Panc1 (cell line): ENCODE measurements around the gene ZNF76. TPM values are rescaled to one million over a fixed set of nuclear protein-coding genes. Genes with fewer than 3 reads are reported as not detected.

Experiments
- ATAC-seq: fragments of 200-7000 bp; cut with Tn5 transposase; 2 replicates; pipeline ENCODE4 v1.9.1; 2020; ENCODE audit warnings: mild to moderate bottlenecking, moderate library complexity
- BruUV-seq: library from RNA; stranded (reverse); fragments of 400-500 nt; replicated peaks from 2 replicates; lab custom pipeline; 2021; lab: Mats Ljungman, UMichigan
- CTCF ChIA-PET: fragments of 300-600 bp; sonication (Branson Sonifier 250); formaldehyde crosslinking; loops from one replicate; lab custom pipeline; 2022; ENCODE audit warnings: antibody characterized with exemption; lab: Charles Lee
- POLR2A ChIA-PET: fragments of 300-600 bp; sonication (Branson Sonifier 250); formaldehyde crosslinking; loops from one replicate; lab custom pipeline; 2022; ENCODE audit warnings: antibody characterized with exemption; lab: Charles Lee
- DNase-seq: peaks from one replicate; pipeline ENCODE4 v3.0.0-alpha.2; 2010; ENCODE audit warnings: low read depth, low spot score
- H3K27ac ChIP-seq: 2 replicates; pipeline ENCODE4 v1.5.1; 2011; ENCODE audit warnings: mild to moderate bottlenecking, low read length, inconsistent platforms
- H3K27me3 ChIP-seq: fragments of 200-500 bp; sonication (Bioruptor generic); 2 replicates; pipeline ENCODE4 v1.6.0; 2014; ENCODE audit warnings: low read length, inconsistent platforms; ENCODE audit not compliant: control insufficient read depth, insufficient read depth
- H3K36me3 ChIP-seq: fragments of 200-500 bp; sonication (Bioruptor generic); 2 replicates; pipeline ENCODE4 v1.5.1; 2014; ENCODE audit warnings: inconsistent platforms, mild to moderate bottlenecking, low read length, moderate library complexity; ENCODE audit not compliant: control insufficient read depth, insufficient read depth
- H3K4me1 ChIP-seq: 2 replicates; pipeline ENCODE4 v1.5.1; 2011; ENCODE audit warnings: inconsistent platforms, mild to moderate bottlenecking, low read length, moderate library complexity; ENCODE audit not compliant: control insufficient read depth, insufficient read depth
- H3K4me3 ChIP-seq, 2 experiments: 2 replicates each; pipeline ENCODE4 v1.5.1; 2011 to 2012; ENCODE audit warnings: low read depth in 2 of 2, low read length in 2 of 2, mild to moderate bottlenecking in 2 of 2, inconsistent platforms in 1 of 2, moderate library complexity in 1 of 2
- H3K9me3 ChIP-seq: fragments of 200-500 bp; sonication (Bioruptor generic); 2 replicates; pipeline ENCODE4 v1.5.1; 2014; ENCODE audit warnings: low read depth, mild to moderate bottlenecking, inconsistent platforms, low read length, moderate library complexity; ENCODE audit not compliant: control insufficient read depth, insufficient read depth
- POLR2AphosphoS5 ChIP-seq: IDR thresholded peaks from 2 replicates; pipeline ENCODE4 v1.6.1; 2012; ENCODE audit warnings: mild to moderate bottlenecking, low read depth, low read length, moderate library complexity
- SIN3A ChIP-seq: IDR thresholded peaks from 2 replicates; pipeline ENCODE4 v1.6.1; 2012; ENCODE audit warnings: low read depth, mild to moderate bottlenecking, low read length, moderate library complexity, borderline replicate concordance; ENCODE audit not compliant: insufficient read depth
- TCF7L2 ChIP-seq: IDR thresholded peaks from 2 replicates; pipeline ENCODE4 v1.6.1; 2011; ENCODE audit warnings: mild to moderate bottlenecking, low read depth, low read length, inconsistent platforms
- in situ Hi-C: cut with HindIII; loops from 2 replicates; pipeline ENCODE4 v1.10.0; 2016; ENCODE audit warnings: low sequenced_read_pairs, low pct_unique_long_range_greater_than_20kb
- intact Hi-C: fragments of 100-400 bp; cut with micrococcal nuclease; formaldehyde crosslinking; loops from one replicate; pipeline ENCODE4 v1.10.0; 2022; ENCODE audit not compliant: unreplicated experiment
- total RNA-seq: library from RNA; stranded (reverse); gene quantifications from one replicate; pipeline ENCODE4 v1.2.1, GENCODE V29; 2021; ENCODE audit not compliant: unreplicated experiment
- TF ChIP-seq, protein P1 (sequence below): fragments of 450-650 bp; IDR thresholded peaks from 2 replicates; pipeline ENCODE4 v1.5.1; 2017; ENCODE audit warnings: mild to moderate bottlenecking
- TF ChIP-seq, protein P2 (sequence below), 2 experiments: IDR thresholded peaks; 2 replicates each; pipeline ENCODE4 v1.6.1; 2011 to 2012; ENCODE audit warnings: low read depth in 2 of 2, control low read depth in 1 of 2, low read length in 1 of 2, mild to moderate bottlenecking in 1 of 2, moderate library complexity in 1 of 2; ENCODE audit not compliant: insufficient read depth in 1 of 2

The ZNF76 gene
- total RNA-seq, 1 experiment from 2014 or later, result 41.5 TPM

DNA sequence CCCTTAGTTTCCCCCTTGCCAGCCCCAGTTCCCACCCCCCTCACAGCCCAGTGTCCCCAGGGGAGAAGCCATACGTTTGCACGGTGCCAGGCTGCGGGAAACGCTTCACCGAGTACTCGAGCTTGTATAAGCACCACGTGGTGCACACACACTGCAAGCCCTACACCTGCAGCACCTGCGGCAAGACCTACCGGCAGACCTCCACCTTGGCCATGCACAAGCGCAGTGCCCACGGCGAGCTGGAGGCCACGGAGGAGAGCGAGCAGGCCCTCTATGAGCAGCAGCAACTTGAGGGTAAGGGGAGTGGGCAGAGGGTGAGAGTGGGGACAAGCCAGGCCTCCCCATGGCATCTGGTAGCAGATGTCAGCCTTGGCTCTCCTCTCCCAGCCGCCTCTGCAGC lies 33.0 kb downstream of the ZNF76 start:
- BruUV-seq, result no TSS peak
- in situ Hi-C loops, result no loop called here
- no peaks in the 10 kb centered on the region for H3K4me1 ChIP-seq
- no peak for ATAC-seq
- ChIA-PET POLR2A (no interaction called here), CTCF (interaction anchor here (0.6 to 1.1 kb wide), 3 partner anchors 33 to 291 kb away, joined by 3 to 7 read pairs (median 3); partner anchors contain the start of gene ZNF76)
- no peaks in the 10 kb centered on the region for H3K9me3 ChIP-seq
- TF ChIP-seq TCF7L2 (no peak), POLR2AphosphoS5 (no peak), SIN3A (no peak)
- TF ChIP-seq, protein P1, sequence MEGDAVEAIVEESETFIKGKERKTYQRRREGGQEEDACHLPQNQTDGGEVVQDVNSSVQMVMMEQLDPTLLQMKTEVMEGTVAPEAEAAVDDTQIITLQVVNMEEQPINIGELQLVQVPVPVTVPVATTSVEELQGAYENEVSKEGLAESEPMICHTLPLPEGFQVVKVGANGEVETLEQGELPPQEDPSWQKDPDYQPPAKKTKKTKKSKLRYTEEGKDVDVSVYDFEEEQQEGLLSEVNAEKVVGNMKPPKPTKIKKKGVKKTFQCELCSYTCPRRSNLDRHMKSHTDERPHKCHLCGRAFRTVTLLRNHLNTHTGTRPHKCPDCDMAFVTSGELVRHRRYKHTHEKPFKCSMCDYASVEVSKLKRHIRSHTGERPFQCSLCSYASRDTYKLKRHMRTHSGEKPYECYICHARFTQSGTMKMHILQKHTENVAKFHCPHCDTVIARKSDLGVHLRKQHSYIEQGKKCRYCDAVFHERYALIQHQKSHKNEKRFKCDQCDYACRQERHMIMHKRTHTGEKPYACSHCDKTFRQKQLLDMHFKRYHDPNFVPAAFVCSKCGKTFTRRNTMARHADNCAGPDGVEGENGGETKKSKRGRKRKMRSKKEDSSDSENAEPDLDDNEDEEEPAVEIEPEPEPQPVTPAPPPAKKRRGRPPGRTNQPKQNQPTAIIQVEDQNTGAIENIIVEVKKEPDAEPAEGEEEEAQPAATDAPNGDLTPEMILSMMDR, result no peak
- TF ChIP-seq, protein P2, sequence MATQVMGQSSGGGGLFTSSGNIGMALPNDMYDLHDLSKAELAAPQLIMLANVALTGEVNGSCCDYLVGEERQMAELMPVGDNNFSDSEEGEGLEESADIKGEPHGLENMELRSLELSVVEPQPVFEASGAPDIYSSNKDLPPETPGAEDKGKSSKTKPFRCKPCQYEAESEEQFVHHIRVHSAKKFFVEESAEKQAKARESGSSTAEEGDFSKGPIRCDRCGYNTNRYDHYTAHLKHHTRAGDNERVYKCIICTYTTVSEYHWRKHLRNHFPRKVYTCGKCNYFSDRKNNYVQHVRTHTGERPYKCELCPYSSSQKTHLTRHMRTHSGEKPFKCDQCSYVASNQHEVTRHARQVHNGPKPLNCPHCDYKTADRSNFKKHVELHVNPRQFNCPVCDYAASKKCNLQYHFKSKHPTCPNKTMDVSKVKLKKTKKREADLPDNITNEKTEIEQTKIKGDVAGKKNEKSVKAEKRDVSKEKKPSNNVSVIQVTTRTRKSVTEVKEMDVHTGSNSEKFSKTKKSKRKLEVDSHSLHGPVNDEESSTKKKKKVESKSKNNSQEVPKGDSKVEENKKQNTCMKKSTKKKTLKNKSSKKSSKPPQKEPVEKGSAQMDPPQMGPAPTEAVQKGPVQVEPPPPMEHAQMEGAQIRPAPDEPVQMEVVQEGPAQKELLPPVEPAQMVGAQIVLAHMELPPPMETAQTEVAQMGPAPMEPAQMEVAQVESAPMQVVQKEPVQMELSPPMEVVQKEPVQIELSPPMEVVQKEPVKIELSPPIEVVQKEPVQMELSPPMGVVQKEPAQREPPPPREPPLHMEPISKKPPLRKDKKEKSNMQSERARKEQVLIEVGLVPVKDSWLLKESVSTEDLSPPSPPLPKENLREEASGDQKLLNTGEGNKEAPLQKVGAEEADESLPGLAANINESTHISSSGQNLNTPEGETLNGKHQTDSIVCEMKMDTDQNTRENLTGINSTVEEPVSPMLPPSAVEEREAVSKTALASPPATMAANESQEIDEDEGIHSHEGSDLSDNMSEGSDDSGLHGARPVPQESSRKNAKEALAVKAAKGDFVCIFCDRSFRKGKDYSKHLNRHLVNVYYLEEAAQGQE (IDR thresholded peaks at IDR 0.05; ENCODE audit: insufficient read depth in 1 of 2, low read depth in 2 of 2, low read length in 1 of 2), result no peak
- H3K27ac ChIP-seq, result no peak overlapping the region
- no peaks in the 10 kb centered on the region for H3K27me3 ChIP-seq
- H3K4me3 ChIP-seq, result no peak overlapping the region
- intact Hi-C loops, result no loop called here
- peaks cover 3% of the 10 kb centered on the region; the same call in 1 of the 2 replicates for H3K36me3 ChIP-seq
- DNase-seq, result no peak

DNA sequence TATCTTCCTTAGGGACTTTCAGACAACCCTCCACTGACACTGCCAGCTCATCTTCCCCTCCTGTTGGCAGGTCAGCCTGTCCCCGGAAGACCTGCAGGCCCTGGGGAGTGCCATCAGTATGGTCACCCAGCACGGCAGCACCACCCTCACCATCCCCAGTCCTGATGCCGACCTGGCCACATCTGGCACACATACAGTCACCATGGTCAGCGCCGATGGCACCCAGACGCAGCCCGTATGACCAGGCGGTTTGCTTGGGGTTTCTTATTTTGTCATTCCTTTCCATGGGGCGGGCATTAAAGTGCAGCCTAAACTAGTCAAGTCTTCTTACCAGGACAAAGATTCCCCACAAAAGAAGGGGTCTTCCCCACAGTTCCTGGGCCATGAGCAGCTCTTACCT lies 34.1 kb downstream of the ZNF76 start:
- in situ Hi-C loops, result no loop called here
- intact Hi-C loops, result loop anchor here (1.0 kb wide), 1 partner anchor 156 kb away; no protein-coding TSS in a partner anchor
- Histone ChIP-seq H3K27me3 (no peaks in the 10 kb centered on the region), H3K27ac (no peak overlapping the region), H3K4me3 (no peak overlapping the region), H3K9me3 (no peaks in the 10 kb centered on the region), H3K4me1 (no peaks in the 10 kb centered on the region), H3K36me3 (peaks cover 2% of the 10 kb centered on the region; the same call in 1 of the 2 replicates)
- BruUV-seq, result no TSS peak
- CTCF ChIA-PET, result interaction anchor here (1.0 to 1.1 kb wide), 2 partner anchors 156 to 290 kb away, joined by 3 to 5 read pairs; no protein-coding TSS in a partner anchor
- no peak for DNase-seq
- POLR2A ChIA-PET, result no interaction called here
- ATAC-seq, result no peak
- TF ChIP-seq, protein P1, result no peak
- TF ChIP-seq, protein P2 (IDR thresholded peaks at IDR 0.05; ENCODE audit: insufficient read depth in 1 of 2, low read depth in 2 of 2, low read length in 1 of 2), result no peak
- TF ChIP-seq TCF7L2 (no peak), SIN3A (no peak), POLR2AphosphoS5 (no peak)
